ENCODE data around the gene RUFY1.

- TF ChIP-seq, protein P1, sequence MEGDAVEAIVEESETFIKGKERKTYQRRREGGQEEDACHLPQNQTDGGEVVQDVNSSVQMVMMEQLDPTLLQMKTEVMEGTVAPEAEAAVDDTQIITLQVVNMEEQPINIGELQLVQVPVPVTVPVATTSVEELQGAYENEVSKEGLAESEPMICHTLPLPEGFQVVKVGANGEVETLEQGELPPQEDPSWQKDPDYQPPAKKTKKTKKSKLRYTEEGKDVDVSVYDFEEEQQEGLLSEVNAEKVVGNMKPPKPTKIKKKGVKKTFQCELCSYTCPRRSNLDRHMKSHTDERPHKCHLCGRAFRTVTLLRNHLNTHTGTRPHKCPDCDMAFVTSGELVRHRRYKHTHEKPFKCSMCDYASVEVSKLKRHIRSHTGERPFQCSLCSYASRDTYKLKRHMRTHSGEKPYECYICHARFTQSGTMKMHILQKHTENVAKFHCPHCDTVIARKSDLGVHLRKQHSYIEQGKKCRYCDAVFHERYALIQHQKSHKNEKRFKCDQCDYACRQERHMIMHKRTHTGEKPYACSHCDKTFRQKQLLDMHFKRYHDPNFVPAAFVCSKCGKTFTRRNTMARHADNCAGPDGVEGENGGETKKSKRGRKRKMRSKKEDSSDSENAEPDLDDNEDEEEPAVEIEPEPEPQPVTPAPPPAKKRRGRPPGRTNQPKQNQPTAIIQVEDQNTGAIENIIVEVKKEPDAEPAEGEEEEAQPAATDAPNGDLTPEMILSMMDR (IDR thresholded peaks at IDR 0.05) = no peak
- no peak for TF ChIP-seq POLR2A (IDR thresholded peaks at IDR 0.05)
Measured at GRCh38 chr5:179564526-179564925, 14.2 kb downstream of the RUFY1 start.
